GM12878 (cell line): Measurements from ENCODE around the gene CREB3L1. TPM values are rescaled to one million over a fixed set of nuclear protein-coding genes. Genes with fewer than 3 reads are reported as not detected.

ENCODE experiments used
- ATAC-seq: fragments of 200-7000 bp; cut with Tn5 transposase; 3 replicates; pipeline ENCODE4 v1.9.1; 2020; ENCODE audit warnings: mild to moderate bottlenecking, moderate library complexity
- BruUV-seq: library from RNA; stranded (reverse); fragments of 400-500 nt; replicated peaks from 2 replicates; lab custom pipeline; 2021; lab: Mats Ljungman, UMichigan
- CTCF ChIA-PET: fragments of 300-600 bp; sonication (Branson Sonifier 250); formaldehyde crosslinking; extraction: SDS; loops from one replicate; lab custom pipeline; 2021; ENCODE audit warnings: inconsistent platforms; lab: Yijun Ruan, JAX
- POLR2A ChIA-PET: fragments of 350-600 bp; formaldehyde crosslinking; extraction: SDS; loops from one replicate; lab custom pipeline; 2021; ENCODE audit warnings: inconsistent platforms; lab: Charles Lee
- RAD21 ChIA-PET: fragments of 300-600 bp; sonication (Branson Sonifier 250); formaldehyde crosslinking; loops from one replicate; lab custom pipeline; 2023; ENCODE audit warnings: antibody characterized with exemption; ENCODE audit not compliant: unreplicated experiment; lab: Charles Lee
- SMC1A ChIA-PET: fragments of 300-600 bp; sonication (Branson Sonifier 250); formaldehyde crosslinking; loops from one replicate; lab custom pipeline; 2023; ENCODE audit not compliant: unreplicated experiment, uncharacterized antibody; lab: Charles Lee
- DNase-seq: peaks from one replicate; pipeline ENCODE4 v3.0.0-alpha.2; 2011; ENCODE audit warnings: low read depth, low spot score
- FAIRE-seq: peaks from 3 replicates; lab custom pipeline; 2011; peaks lifted over from hg19 to GRCh38; lab: Jason Lieb, UNC
- H2AFZ ChIP-seq: 2 replicates; pipeline ENCODE4 v1.6.0; 2011; ENCODE audit warnings: low read depth, low read length, control low read depth; ENCODE audit not compliant: control insufficient read depth
- H3K27ac ChIP-seq: 2 replicates; pipeline ENCODE4 v1.5.1; 2011; ENCODE audit warnings: control low read depth; ENCODE audit not compliant: control insufficient read depth, insufficient read depth
- H3K27me3 ChIP-seq, 2 experiments: replicated peaks in 1 of 2; 2 replicates each; pipeline versions ENCODE4 v1.6.0 to v1.6.1; 2011; ENCODE audit warnings: low read length in 1 of 2; ENCODE audit not compliant: control insufficient read depth in 2 of 2, insufficient read depth in 2 of 2
- H3K36me3 ChIP-seq, 2 experiments: 2 replicates each; pipeline ENCODE4 v1.5.1; 2011; ENCODE audit warnings: low read length in 1 of 2; ENCODE audit not compliant: control insufficient read depth in 2 of 2, insufficient read depth in 2 of 2
- H3K4me1 ChIP-seq: 2 replicates; pipeline ENCODE4 v1.6.1; 2011; ENCODE audit warnings: mild to moderate bottlenecking, low read length, moderate library complexity, mixed read lengths; ENCODE audit not compliant: control insufficient read depth, insufficient read depth
- H3K4me2 ChIP-seq: 2 replicates; pipeline ENCODE4 v1.6.0; 2011; ENCODE audit warnings: control low read depth; ENCODE audit not compliant: control insufficient read depth, insufficient read depth
- H3K4me3 ChIP-seq: fragments of 200-600 bp; sonication (generic); 2 replicates; pipeline ENCODE4 v1.5.1; 2016
- H3K79me2 ChIP-seq: 2 replicates; pipeline ENCODE4 v1.6.0; 2011; ENCODE audit warnings: low read length; ENCODE audit not compliant: control insufficient read depth, insufficient read depth
- H3K9ac ChIP-seq: 2 replicates; pipeline ENCODE4 v1.8.0; 2011; ENCODE audit warnings: low read length, control low read depth, mixed read lengths; ENCODE audit not compliant: control insufficient read depth, insufficient read depth
- H3K9me3 ChIP-seq: replicated peaks from 3 replicates; pipeline ENCODE4 v1.5.1; 2011; ENCODE audit warnings: mild to moderate bottlenecking, low read length; ENCODE audit not compliant: control insufficient read depth, insufficient read depth
- H4K20me1 ChIP-seq: 2 replicates; pipeline ENCODE4 v1.6.0; 2011; ENCODE audit not compliant: control insufficient read depth, insufficient read depth
- ATF7 ChIP-seq: fragments of 450-650 bp; IDR thresholded peaks from 2 replicates; pipeline ENCODE4 v1.6.1; 2016; ENCODE audit warnings: low read depth, mild to moderate bottlenecking
- BACH1 ChIP-seq: fragments of 450-650 bp; IDR thresholded peaks from 2 replicates; pipeline ENCODE4 v1.6.1; 2017; ENCODE audit warnings: mild to moderate bottlenecking, borderline replicate concordance
- EGR1 ChIP-seq, 2 experiments: IDR thresholded peaks; 1 replicate in 1 of 2; 2 replicates in 1 of 2; pipeline ENCODE4 v1.6.1; 2011 to 2012; ENCODE audit warnings: low read depth in 2 of 2, low read length in 2 of 2, borderline replicate concordance in 1 of 2, mild to moderate bottlenecking in 1 of 2, moderate library complexity in 1 of 2
- GABPA ChIP-seq: IDR thresholded peaks from 2 replicates; pipeline ENCODE4 v1.6.1; 2014; ENCODE audit warnings: antibody characterized with exemption, low read depth, mild to moderate bottlenecking, inconsistent platforms
- JUND ChIP-seq: IDR thresholded peaks from 2 replicates; pipeline ENCODE4 v1.6.1; 2012; ENCODE audit warnings: low read depth, mild to moderate bottlenecking, low read length, improper control_type of control experiment, moderate library complexity
- NFXL1 ChIP-seq: fragments of 450-650 bp; IDR thresholded peaks from 2 replicates; pipeline ENCODE4 v1.6.1; 2017; ENCODE audit warnings: antibody characterized with exemption, mild to moderate bottlenecking, borderline replicate concordance
- ZNF207 ChIP-seq: fragments of 450-650 bp; IDR thresholded peaks from 2 replicates; pipeline ENCODE4 v1.6.1; 2014; ENCODE audit warnings: antibody characterized with exemption, mild to moderate bottlenecking, borderline replicate concordance
- ZNF24 ChIP-seq: fragments of 450-650 bp; IDR thresholded peaks from 2 replicates; pipeline ENCODE4 v1.6.1; 2017; ENCODE audit warnings: antibody characterized with exemption, mild to moderate bottlenecking
- WGBS: methylation state at CpG from one replicate; pipeline ENCODE4 v1.1.6; 2016; ENCODE audit warnings: low lambda C conversion rate; ENCODE audit not compliant: insufficient replicate concordance, insufficient coverage; ENCODE audit errors: missing lambda C conversion rate; 5-methylcytosine and 5-hydroxymethylcytosine counted together
- in situ Hi-C: fragments of 300-500 bp; cut with MboI; formaldehyde crosslinking; loops from 9 replicates; pipeline ENCODE4 v1.14.3; 2018; ENCODE audit warnings: mixed read lengths
- intact Hi-C: fragments of 100-400 bp; cut with micrococcal nuclease; formaldehyde crosslinking; loops from one replicate; pipeline ENCODE4 v1.14.2; 2022; ENCODE audit not compliant: unreplicated experiment
- polyA plus RNA-seq, 11 experiments: library from polyadenylated mRNA; depleted of rRNA in 4 of 11; unstranded in 6 of 11; stranded (reverse) in 5 of 11; fragments of >200 nt; fragmentation: Nextera tagmentation in 4 of 11; fragmentation: Illumina TruSeq in 1 of 11; extraction: Ambion mirVana in 4 of 11; extraction: Trizol in 1 of 11; gene quantifications; 1 replicate in 1 of 11; 2 replicates in 10 of 11; pipeline versions ENCODE4 v1.2.1 to v1.2.3, GENCODE V29; 2011 to 2016; ENCODE audit warnings: inconsistent platforms in 2 of 11, missing spikeins in 2 of 11, low read depth in 1 of 11
- total RNA-seq, 4 experiments: library from RNA; depleted of rRNA in 3 of 4; stranded (reverse); fragments of >200 nt in 3 of 4; fragmentation: Illumina TruSeq in 1 of 4; extraction: Trizol in 1 of 4; gene quantifications; 2 replicates each; pipeline versions ENCODE4 v1.2.1 to v1.2.3, GENCODE V29; 2013 to 2021
- TF ChIP-seq, protein P1 (sequence below): fragments of 450-650 bp; IDR thresholded peaks from 2 replicates; pipeline ENCODE4 v1.6.1; 2017; ENCODE audit warnings: antibody characterized with exemption, mild to moderate bottlenecking, moderate library complexity
- TF ChIP-seq, protein P2 (sequence below): fragments of 450-650 bp; IDR thresholded peaks from 2 replicates; pipeline ENCODE4 v1.6.1; 2017; ENCODE audit warnings: mild to moderate bottlenecking, moderate library complexity
- TF ChIP-seq, protein P3 (sequence below): fragments of 450-650 bp; IDR thresholded peaks from 2 replicates; pipeline ENCODE4 v1.6.1; 2017; ENCODE audit warnings: mild to moderate bottlenecking, low read depth, inconsistent platforms; ENCODE audit not compliant: poor library complexity, severe bottlenecking
- TF ChIP-seq, protein P4 (sequence below): fragments of 450-650 bp; conservative IDR thresholded peaks from 2 replicates; pipeline ENCODE4 v1.6.1; 2017; ENCODE audit warnings: mild to moderate bottlenecking, moderate library complexity

CREB3L1 gene
- total and polyA plus RNA-seq, 10 of the 15 experiments (the other 5 are each of a cell fraction or from before 2014, with no cell fraction given): 0.03 to 1.4 (median 0.22) TPM

DNA sequence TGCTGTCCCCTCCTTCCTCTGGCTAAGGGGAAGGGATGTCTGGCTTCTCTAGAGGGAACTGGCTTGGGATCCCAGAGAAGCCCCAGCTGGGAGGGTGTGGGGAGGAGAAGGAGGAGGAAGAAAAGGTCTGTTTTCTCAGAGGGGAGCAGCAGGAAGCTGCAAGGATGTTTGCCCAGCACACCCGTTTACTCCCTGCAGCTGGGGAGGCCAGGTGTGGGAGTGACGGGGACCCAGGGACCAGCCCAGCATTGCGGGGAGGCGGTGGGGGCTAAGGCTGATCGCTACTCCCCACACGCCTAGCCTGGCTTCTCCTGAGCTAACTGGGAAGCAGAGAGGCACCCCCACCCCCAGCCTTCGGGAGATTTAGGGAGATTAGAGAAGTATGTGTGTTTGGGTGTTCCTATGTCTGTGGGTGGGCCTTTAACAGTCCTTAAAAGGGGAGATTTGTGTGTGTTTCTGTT lies 3.9 kb downstream of the CREB3L1 start:
- CTCF ChIA-PET: interaction anchor here (0.6 kb wide), 1 partner anchor 26 kb away, joined by 4 read pairs; no protein-coding TSS in a partner anchor
- no TSS peak for BruUV-seq
- POLR2A ChIA-PET: interaction anchor here (0.7 kb wide), 1 partner anchor 157 kb away, joined by 3 read pairs; no protein-coding TSS in a partner anchor
- SMC1A ChIA-PET: no interaction called here
- Histone ChIP-seq H3K4me3 (peak overlapping the region; percentile 59), H3K4me1 (peaks cover 10% of the 10 kb centered on the region; the same call in 1 of the 2 replicates), H3K36me3 (no peaks in the 10 kb centered on the region), H3K9me3 (no peaks in the 10 kb centered on the region), H3K4me2 (peak overlapping the region; percentile 44; the same call in 1 of the 2 replicates), H3K27ac (peak overlapping the region; percentile 41), H4K20me1 (no peaks in the 10 kb centered on the region), H2AFZ (peak overlapping the region; percentile 28; the same call in 1 of the 2 replicates), H3K9ac (peak overlapping the region; percentile 44), H3K79me2 (peaks cover 29% of the 10 kb centered on the region), H3K27me3 (0 out of 4 replicates have a peak, but pooled peaks cover 2 to 7% of the 10 kb centered on the region in 2 experiments)
- 21% methylated on average over 7 of the region's 7 CpGs for WGBS
- DNase-seq (no peak), FAIRE-seq (no peak), ATAC-seq (0 out of 3 replicates have a peak, but pooled peaks have one; percentile 9)
- RAD21 ChIA-PET: no interaction called here
- intact Hi-C loops: no loop called here
- in situ Hi-C loops: no loop called here
- TF ChIP-seq ZNF24 (no peak), ZNF207 (no peak), ATF7 (no peak), JUND (no peak), EGR1 (IDR thresholded peaks at IDR 0.05; ENCODE audit: borderline replicate concordance in 1 of 2, low read depth in 2 of 2, low read length in 2 of 2) (no peak), BACH1 (no peak), GABPA (no peak), NFXL1 (no peak)
- TF ChIP-seq, protein P1, sequence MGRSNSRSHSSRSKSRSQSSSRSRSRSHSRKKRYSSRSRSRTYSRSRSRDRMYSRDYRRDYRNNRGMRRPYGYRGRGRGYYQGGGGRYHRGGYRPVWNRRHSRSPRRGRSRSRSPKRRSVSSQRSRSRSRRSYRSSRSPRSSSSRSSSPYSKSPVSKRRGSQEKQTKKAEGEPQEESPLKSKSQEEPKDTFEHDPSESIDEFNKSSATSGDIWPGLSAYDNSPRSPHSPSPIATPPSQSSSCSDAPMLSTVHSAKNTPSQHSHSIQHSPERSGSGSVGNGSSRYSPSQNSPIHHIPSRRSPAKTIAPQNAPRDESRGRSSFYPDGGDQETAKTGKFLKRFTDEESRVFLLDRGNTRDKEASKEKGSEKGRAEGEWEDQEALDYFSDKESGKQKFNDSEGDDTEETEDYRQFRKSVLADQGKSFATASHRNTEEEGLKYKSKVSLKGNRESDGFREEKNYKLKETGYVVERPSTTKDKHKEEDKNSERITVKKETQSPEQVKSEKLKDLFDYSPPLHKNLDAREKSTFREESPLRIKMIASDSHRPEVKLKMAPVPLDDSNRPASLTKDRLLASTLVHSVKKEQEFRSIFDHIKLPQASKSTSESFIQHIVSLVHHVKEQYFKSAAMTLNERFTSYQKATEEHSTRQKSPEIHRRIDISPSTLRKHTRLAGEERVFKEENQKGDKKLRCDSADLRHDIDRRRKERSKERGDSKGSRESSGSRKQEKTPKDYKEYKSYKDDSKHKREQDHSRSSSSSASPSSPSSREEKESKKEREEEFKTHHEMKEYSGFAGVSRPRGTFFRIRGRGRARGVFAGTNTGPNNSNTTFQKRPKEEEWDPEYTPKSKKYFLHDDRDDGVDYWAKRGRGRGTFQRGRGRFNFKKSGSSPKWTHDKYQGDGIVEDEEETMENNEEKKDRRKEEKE: no peak
- TF ChIP-seq, protein P2, sequence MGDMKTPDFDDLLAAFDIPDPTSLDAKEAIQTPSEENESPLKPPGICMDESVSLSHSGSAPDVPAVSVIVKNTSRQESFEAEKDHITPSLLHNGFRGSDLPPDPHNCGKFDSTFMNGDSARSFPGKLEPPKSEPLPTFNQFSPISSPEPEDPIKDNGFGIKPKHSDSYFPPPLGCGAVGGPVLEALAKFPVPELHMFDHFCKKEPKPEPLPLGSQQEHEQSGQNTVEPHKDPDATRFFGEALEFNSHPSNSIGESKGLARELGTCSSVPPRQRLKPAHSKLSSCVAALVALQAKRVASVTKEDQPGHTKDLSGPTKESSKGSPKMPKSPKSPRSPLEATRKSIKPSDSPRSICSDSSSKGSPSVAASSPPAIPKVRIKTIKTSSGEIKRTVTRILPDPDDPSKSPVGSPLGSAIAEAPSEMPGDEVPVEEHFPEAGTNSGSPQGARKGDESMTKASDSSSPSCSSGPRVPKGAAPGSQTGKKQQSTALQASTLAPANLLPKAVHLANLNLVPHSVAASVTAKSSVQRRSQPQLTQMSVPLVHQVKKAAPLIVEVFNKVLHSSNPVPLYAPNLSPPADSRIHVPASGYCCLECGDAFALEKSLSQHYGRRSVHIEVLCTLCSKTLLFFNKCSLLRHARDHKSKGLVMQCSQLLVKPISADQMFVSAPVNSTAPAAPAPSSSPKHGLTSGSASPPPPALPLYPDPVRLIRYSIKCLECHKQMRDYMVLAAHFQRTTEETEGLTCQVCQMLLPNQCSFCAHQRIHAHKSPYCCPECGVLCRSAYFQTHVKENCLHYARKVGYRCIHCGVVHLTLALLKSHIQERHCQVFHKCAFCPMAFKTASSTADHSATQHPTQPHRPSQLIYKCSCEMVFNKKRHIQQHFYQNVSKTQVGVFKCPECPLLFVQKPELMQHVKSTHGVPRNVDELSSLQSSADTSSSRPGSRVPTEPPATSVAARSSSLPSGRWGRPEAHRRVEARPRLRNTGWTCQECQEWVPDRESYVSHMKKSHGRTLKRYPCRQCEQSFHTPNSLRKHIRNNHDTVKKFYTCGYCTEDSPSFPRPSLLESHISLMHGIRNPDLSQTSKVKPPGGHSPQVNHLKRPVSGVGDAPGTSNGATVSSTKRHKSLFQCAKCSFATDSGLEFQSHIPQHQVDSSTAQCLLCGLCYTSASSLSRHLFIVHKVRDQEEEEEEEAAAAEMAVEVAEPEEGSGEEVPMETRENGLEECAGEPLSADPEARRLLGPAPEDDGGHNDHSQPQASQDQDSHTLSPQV: no peak
- TF ChIP-seq, protein P3, sequence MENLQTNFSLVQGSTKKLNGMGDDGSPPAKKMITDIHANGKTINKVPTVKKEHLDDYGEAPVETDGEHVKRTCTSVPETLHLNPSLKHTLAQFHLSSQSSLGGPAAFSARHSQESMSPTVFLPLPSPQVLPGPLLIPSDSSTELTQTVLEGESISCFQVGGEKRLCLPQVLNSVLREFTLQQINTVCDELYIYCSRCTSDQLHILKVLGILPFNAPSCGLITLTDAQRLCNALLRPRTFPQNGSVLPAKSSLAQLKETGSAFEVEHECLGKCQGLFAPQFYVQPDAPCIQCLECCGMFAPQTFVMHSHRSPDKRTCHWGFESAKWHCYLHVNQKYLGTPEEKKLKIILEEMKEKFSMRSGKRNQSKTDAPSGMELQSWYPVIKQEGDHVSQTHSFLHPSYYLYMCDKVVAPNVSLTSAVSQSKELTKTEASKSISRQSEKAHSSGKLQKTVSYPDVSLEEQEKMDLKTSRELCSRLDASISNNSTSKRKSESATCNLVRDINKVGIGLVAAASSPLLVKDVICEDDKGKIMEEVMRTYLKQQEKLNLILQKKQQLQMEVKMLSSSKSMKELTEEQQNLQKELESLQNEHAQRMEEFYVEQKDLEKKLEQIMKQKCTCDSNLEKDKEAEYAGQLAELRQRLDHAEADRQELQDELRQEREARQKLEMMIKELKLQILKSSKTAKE: no peak
- TF ChIP-seq, protein P4, sequence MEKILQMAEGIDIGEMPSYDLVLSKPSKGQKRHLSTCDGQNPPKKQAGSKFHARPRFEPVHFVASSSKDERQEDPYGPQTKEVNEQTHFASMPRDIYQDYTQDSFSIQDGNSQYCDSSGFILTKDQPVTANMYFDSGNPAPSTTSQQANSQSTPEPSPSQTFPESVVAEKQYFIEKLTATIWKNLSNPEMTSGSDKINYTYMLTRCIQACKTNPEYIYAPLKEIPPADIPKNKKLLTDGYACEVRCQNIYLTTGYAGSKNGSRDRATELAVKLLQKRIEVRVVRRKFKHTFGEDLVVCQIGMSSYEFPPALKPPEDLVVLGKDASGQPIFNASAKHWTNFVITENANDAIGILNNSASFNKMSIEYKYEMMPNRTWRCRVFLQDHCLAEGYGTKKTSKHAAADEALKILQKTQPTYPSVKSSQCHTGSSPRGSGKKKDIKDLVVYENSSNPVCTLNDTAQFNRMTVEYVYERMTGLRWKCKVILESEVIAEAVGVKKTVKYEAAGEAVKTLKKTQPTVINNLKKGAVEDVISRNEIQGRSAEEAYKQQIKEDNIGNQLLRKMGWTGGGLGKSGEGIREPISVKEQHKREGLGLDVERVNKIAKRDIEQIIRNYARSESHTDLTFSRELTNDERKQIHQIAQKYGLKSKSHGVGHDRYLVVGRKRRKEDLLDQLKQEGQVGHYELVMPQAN: no peak
